ENCODE data around the gene ALDH1A2. TPM values are rescaled to one million over a fixed set of nuclear protein-coding genes. Genes with fewer than 3 reads are reported as not detected.
"Not testable (repeated sequence)": the region's sequence is repeated elsewhere in the genome, so short reads cannot be mapped to it uniquely, and the experiment has no call there.

The ALDH1A2 gene
- total RNA-seq, 1 donor from 2014 or later, result 9.3 TPM

DNA sequence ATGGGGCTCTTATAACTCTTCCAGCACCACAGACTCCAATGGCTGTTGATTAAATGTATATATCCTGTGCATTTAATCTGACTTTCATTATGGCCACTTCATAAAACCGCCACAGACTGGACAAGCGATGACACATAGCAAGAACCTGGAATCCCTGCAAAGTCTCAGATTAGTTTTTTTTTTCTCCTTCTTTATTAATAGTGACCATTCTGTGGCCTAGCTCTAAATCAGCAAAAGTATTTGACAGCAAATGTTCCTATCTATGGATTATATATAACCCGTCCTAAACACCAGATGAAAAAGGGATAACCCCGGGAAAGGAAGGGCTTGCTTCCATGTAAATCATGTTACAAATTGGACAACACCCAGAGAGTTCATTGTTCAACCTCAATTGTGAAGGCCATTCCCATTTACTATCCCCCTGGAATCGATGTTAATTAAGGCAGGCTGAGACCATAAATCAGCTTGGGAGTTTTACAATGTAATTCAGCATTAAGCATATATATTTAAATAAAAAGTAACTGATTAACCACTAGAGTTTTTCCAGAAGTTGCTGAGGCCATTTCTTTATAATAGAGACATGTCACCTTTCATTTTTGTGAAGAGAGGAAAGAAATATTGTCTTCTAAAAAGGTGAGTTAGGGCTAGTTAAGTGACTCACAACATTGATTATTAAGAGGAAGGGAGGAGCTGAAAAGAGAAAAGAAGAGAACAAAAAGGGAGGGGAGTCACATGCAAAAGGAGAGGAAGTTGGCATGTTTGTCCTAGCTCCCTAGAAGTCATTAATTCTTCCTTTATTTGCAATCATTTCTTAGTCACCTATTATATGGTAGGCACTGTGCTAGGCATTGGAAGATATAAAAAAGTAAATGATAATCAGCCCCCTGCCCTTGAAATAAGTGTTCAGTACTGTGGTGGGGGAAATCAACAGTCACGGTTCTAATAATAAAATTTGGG is 26.2 kb downstream of the ALDH1A2 start:
- Histone ChIP-seq H3K27me3 (no peaks in the 10 kb centered on the region), H3K27ac (no peak overlapping the region), H3K4me3 (no peak overlapping the region), H3K36me3 (no peaks in the 10 kb centered on the region), H3K9me3 (no peaks in the 10 kb centered on the region), H3K4me1 (no peaks in the 10 kb centered on the region)
- TF ChIP-seq, protein P1, sequence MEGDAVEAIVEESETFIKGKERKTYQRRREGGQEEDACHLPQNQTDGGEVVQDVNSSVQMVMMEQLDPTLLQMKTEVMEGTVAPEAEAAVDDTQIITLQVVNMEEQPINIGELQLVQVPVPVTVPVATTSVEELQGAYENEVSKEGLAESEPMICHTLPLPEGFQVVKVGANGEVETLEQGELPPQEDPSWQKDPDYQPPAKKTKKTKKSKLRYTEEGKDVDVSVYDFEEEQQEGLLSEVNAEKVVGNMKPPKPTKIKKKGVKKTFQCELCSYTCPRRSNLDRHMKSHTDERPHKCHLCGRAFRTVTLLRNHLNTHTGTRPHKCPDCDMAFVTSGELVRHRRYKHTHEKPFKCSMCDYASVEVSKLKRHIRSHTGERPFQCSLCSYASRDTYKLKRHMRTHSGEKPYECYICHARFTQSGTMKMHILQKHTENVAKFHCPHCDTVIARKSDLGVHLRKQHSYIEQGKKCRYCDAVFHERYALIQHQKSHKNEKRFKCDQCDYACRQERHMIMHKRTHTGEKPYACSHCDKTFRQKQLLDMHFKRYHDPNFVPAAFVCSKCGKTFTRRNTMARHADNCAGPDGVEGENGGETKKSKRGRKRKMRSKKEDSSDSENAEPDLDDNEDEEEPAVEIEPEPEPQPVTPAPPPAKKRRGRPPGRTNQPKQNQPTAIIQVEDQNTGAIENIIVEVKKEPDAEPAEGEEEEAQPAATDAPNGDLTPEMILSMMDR (IDR thresholded peaks at IDR 0.05), result no peak
- intact Hi-C loops (cut with DNase I), result no loop called here
- DNase-seq (ENCODE audit: low spot score in 2 of 2), result no peak

GRCh38 chr15:58038426-58039078 is 27.0 kb downstream of the ALDH1A2 start:
- intact Hi-C loops (cut with DNase I), result no loop called here
- no peaks in the 10 kb centered on the region for H3K36me3 ChIP-seq
- H3K9me3 ChIP-seq, result no peaks in the 10 kb centered on the region
- H3K4me3 ChIP-seq, result no peak overlapping the region
- no peaks in the 10 kb centered on the region for H3K4me1 ChIP-seq
- no peak for DNase-seq (ENCODE audit: low spot score in 2 of 2)
- no peaks in the 10 kb centered on the region for H3K27me3 ChIP-seq
- H3K27ac ChIP-seq, result no peak overlapping the region
- TF ChIP-seq, protein P1 (IDR thresholded peaks at IDR 0.05), result no peak

- no peaks in the 10 kb centered on the region for H3K4me1 ChIP-seq
- no peaks in the 10 kb centered on the region for H3K36me3 ChIP-seq
- H3K9me3 ChIP-seq, result no peaks in the 10 kb centered on the region
- DNase-seq (ENCODE audit: low spot score in 2 of 2), result no peak
- H3K27me3 ChIP-seq, result no peaks in the 10 kb centered on the region
- no peak overlapping the region for H3K4me3 ChIP-seq
- TF ChIP-seq, protein P1 (IDR thresholded peaks at IDR 0.05), result no peak
- no peak overlapping the region for H3K27ac ChIP-seq
- intact Hi-C loops (cut with DNase I), result no loop called here
These were observed 27.7 kb downstream of the ALDH1A2 start for GRCh38 chr15:58037723-58038301.

DNA sequence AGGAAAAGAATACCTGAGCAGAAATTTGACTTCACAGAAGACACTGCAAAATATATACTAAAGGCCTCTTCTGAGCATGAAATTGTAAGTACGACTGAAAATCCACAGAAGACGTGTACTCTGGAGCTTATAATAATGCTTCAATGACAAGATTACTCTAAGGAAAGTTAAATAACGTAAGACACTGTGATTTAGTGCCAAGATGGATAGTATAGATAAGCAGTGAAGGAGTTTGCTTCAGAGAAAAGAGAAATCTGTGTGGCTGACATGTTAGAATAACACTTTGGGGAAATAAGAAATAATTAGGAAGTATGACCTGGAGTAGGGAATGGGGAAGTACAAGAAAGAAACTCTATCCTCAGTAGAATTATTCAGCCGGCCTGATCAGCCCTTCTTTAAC is 28.9 kb downstream of the ALDH1A2 start:
- intact Hi-C loops (cut with DNase I), result no loop called here
- no peak overlapping the region for H3K27ac ChIP-seq
- TF ChIP-seq, protein P1 (IDR thresholded peaks at IDR 0.05), result no peak
- no peaks in the 10 kb centered on the region for H3K4me1 ChIP-seq
- no peaks in the 10 kb centered on the region for H3K27me3 ChIP-seq
- H3K36me3 ChIP-seq, result no peaks in the 10 kb centered on the region
- no peak for DNase-seq (ENCODE audit: low spot score in 2 of 2)
- no peaks in the 10 kb centered on the region for H3K9me3 ChIP-seq
- H3K4me3 ChIP-seq, result no peak overlapping the region

- H3K36me3 ChIP-seq; H3K4me1 ChIP-seq; DNase-seq (ENCODE audit: low spot score in 2 of 2); H3K27ac ChIP-seq; H3K27me3 ChIP-seq; intact Hi-C loops (cut with DNase I); H3K4me3 ChIP-seq: not testable (repeated sequence)
- peaks cover 13 to 32% of the 10 kb centered on the region in 2 donors for H3K9me3 ChIP-seq
These were observed 37.1 kb downstream of the ALDH1A2 start for GRCh38 chr15:58028392-58028791.

- Histone ChIP-seq H3K9me3 (peaks cover 13 to 38% of the 10 kb centered on the region in 2 donors), H3K27ac (no peak overlapping the region), H3K36me3 (no peaks in the 10 kb centered on the region), H3K4me3 (no peak overlapping the region), H3K4me1 (no peaks in the 10 kb centered on the region), H3K27me3 (no peaks in the 10 kb centered on the region)
- TF ChIP-seq, protein P1 (IDR thresholded peaks at IDR 0.05), result no peak
- intact Hi-C loops (cut with DNase I), result no loop called here
- DNase-seq (ENCODE audit: low spot score in 2 of 2), result no peak
These were observed 39.0 kb downstream of the ALDH1A2 start for GRCh38 chr15:58026552-58026951.

All from ascending aorta (tissue), 2 donors.